Karpas-422 (cell line): ENCODE results near the gene AS3MT. TPM values are rescaled to one million over a fixed set of nuclear protein-coding genes. Genes with fewer than 3 reads are reported as not detected.

ENCODE experiments used
- DNase-seq: peaks from one replicate; pipeline ENCODE4 v3.0.0-alpha.2; 2015
- H2AFZ ChIP-seq: fragments of 200-600 bp; sonication (generic); 2 replicates; pipeline ENCODE4 v1.6.1; 2014; ENCODE audit warnings: antibody characterized with exemption, low read length, mixed read lengths
- H3K27ac ChIP-seq: fragments of 200-600 bp; sonication (generic); 2 replicates; pipeline ENCODE4 v1.5.1; 2014; ENCODE audit warnings: mild to moderate bottlenecking, low read length, moderate library complexity
- H3K27me3 ChIP-seq: fragments of 200-600 bp; sonication (generic); 2 replicates; pipeline ENCODE4 v1.6.1; 2014; ENCODE audit warnings: low read length, mixed read lengths
- H3K36me3 ChIP-seq: fragments of 200-600 bp; sonication (generic); 2 replicates; pipeline ENCODE4 v1.6.1; 2014; ENCODE audit warnings: low read length, mixed read lengths; ENCODE audit not compliant: insufficient read depth
- H3K4me1 ChIP-seq: fragments of 200-600 bp; sonication (generic); 2 replicates; pipeline ENCODE4 v1.6.1; 2014; ENCODE audit warnings: mild to moderate bottlenecking, low read length, mixed read lengths
- H3K4me2 ChIP-seq: fragments of 200-600 bp; sonication (generic); 2 replicates; pipeline ENCODE4 v1.6.1; 2014; ENCODE audit warnings: low read length, low read depth, mild to moderate bottlenecking; ENCODE audit not compliant: poor library complexity, severe bottlenecking
- H3K4me3 ChIP-seq: fragments of 200-600 bp; sonication (generic); 2 replicates; pipeline ENCODE4 v1.5.1; 2014; ENCODE audit warnings: mild to moderate bottlenecking, antibody characterized with exemption, low read length, mixed read lengths
- H3K79me2 ChIP-seq: fragments of 200-600 bp; sonication (generic); 2 replicates; pipeline ENCODE4 v1.6.1; 2014; ENCODE audit warnings: mild to moderate bottlenecking, low read length, mixed read lengths
- H3K9ac ChIP-seq: fragments of 200-600 bp; sonication (generic); 2 replicates; pipeline ENCODE4 v1.6.0; 2014; ENCODE audit warnings: low read length
- H3K9me2 ChIP-seq: fragments of 200-600 bp; sonication (generic), shearing (Covaris generic); replicated peaks from 2 replicates; pipeline ENCODE4 v1.6.0; 2014; ENCODE audit warnings: mild to moderate bottlenecking, low read length, moderate library complexity; ENCODE audit not compliant: insufficient read depth
- H3K9me3 ChIP-seq: fragments of 300-700, 200-600 bp; sonication (generic); 2 replicates; pipeline ENCODE4 v1.6.1; 2014; ENCODE audit warnings: low read length, mixed read lengths
- H4K20me1 ChIP-seq: fragments of 200-600 bp; sonication (generic); 2 replicates; pipeline ENCODE4 v1.6.1; 2014; ENCODE audit warnings: mild to moderate bottlenecking, antibody characterized with exemption, low read length, low read depth; ENCODE audit not compliant: insufficient read depth
- total RNA-seq: library from RNA; depleted of rRNA; stranded (reverse); fragments of >200 nt; shearing (Covaris generic); gene quantifications from 2 replicates; pipeline ENCODE4 v1.2.3, GENCODE V29; 2014; ENCODE audit warnings: low replicate concordance

AS3MT gene
- total RNA-seq, 1 experiment from 2014 or later, result not detected

DNA sequence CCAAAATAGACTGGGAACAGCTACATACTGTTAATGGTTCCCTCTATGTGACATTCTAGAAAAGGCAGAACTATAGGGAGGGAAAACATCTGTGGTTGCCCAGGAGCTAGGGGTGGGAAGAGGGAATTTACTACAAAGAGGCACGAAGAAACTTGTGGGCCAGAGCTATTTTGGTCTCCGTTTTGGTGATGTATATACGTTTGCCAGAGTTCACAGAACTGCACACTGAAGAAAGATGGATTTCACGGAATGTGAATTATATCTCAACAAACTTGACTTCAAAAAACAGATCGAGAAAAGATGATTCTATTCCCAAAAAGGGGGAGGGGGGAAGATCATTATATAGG, 386 bp upstream of the AS3MT start:
- H3K27me3 ChIP-seq, result no peaks in the 10 kb centered on the region
- no peaks in the 10 kb centered on the region for H3K9me3 ChIP-seq
- no peak overlapping the region for H3K4me3 ChIP-seq
- no peaks in the 10 kb centered on the region for H3K36me3 ChIP-seq
- no peaks in the 10 kb centered on the region for H3K9me2 ChIP-seq
- no peak for DNase-seq
- no peaks in the 10 kb centered on the region for H4K20me1 ChIP-seq
- H3K27ac ChIP-seq, result no peak overlapping the region
- no peaks in the 10 kb centered on the region for H3K79me2 ChIP-seq
- no peak overlapping the region for H3K9ac ChIP-seq
- H2AFZ ChIP-seq, result no peak overlapping the region
- H3K4me2 ChIP-seq, result no peak overlapping the region
- H3K4me1 ChIP-seq, result no peaks in the 10 kb centered on the region

DNA sequence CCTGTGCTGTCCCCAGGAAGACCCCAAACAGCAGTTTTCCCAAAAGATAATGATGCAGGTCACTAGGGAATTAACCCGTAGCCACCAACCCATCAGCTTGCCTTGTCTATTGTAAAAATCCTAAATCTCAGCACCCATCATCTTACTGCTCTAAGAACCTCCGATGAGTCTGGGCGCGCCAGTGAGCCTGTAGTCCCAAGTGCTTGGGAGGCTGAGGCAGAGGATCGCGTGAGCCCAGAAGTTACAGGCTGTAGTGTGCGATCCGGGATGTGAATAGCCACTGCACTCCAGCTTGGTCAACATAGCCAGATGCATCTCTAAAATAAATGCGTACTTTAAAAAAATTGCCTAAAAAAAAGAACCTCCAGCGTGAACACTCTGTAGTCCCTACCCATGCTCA, 951 bp downstream of the AS3MT start:
- no peak for DNase-seq
- Histone ChIP-seq H3K4me1 (no peaks in the 10 kb centered on the region), H3K9me3 (no peaks in the 10 kb centered on the region), H3K9ac (no peak overlapping the region), H3K4me3 (no peak overlapping the region), H3K27me3 (no peaks in the 10 kb centered on the region), H2AFZ (no peak overlapping the region), H4K20me1 (no peaks in the 10 kb centered on the region), H3K27ac (no peak overlapping the region), H3K79me2 (no peaks in the 10 kb centered on the region), H3K36me3 (no peaks in the 10 kb centered on the region), H3K9me2 (no peaks in the 10 kb centered on the region), H3K4me2 (no peak overlapping the region)

DNA sequence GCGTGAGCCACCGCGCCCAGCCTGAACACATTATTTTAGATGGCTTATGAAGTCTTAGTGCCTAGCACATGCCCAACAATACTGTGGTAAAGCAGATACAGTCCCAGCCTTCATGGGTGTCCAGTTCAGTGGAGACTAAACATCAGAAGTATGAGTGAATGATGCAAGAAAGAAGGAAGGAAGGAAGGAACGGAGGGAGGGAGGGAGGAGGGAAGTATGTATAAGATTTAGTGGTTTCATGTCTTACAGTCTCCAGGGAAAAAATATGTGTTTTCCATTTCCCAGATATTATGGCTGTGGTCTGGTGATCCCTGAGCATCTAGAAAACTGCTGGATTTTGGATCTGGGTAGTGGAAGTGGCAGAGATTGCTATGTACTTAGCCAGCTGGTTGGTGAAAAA, 2.9 kb downstream of the AS3MT start:
- Histone ChIP-seq H3K36me3 (no peaks in the 10 kb centered on the region), H3K9me2 (no peaks in the 10 kb centered on the region), H3K4me3 (no peak overlapping the region), H3K4me2 (no peak overlapping the region), H3K27ac (no peak overlapping the region), H3K9ac (no peak overlapping the region), H3K4me1 (no peaks in the 10 kb centered on the region), H4K20me1 (no peaks in the 10 kb centered on the region), H3K79me2 (no peaks in the 10 kb centered on the region), H3K9me3 (no peaks in the 10 kb centered on the region), H2AFZ (no peak overlapping the region), H3K27me3 (no peaks in the 10 kb centered on the region)
- no peak for DNase-seq

- no peaks in the 10 kb centered on the region for H3K79me2 ChIP-seq
- H3K4me1 ChIP-seq, result no peaks in the 10 kb centered on the region
- no peaks in the 10 kb centered on the region for H4K20me1 ChIP-seq
- no peak overlapping the region for H3K4me2 ChIP-seq
- H3K27ac ChIP-seq, result no peak overlapping the region
- H3K9ac ChIP-seq, result no peak overlapping the region
- no peaks in the 10 kb centered on the region for H3K36me3 ChIP-seq
- no peaks in the 10 kb centered on the region for H3K9me2 ChIP-seq
- no peaks in the 10 kb centered on the region for H3K27me3 ChIP-seq
- no peak for DNase-seq
- no peak overlapping the region for H3K4me3 ChIP-seq
- H2AFZ ChIP-seq, result no peak overlapping the region
- no peaks in the 10 kb centered on the region for H3K9me3 ChIP-seq
Measured at GRCh38 chr10:102876747-102877153, 7.5 kb downstream of the AS3MT start.

DNA sequence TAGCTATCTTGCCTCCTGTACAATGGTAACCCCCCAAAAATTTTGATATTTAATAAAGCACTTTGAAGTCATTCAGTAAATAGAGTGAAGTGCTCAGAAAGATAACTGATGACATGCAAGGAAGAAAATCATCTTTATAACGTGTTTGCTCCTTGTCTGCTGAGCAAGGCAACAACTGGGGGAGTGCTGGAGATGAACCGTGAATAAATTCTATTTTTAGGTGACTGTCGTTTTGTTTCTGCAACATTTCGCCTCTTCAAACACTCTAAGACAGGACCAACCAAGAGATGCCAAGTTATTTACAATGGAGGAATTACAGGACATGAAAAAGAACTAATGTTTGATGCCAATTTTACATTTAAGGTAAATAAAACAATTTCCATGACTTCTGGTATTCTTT, 9.4 kb downstream of the AS3MT start:
- DNase-seq, result no peak
- H4K20me1 ChIP-seq, result no peaks in the 10 kb centered on the region
- H3K27ac ChIP-seq, result no peak overlapping the region
- H3K4me2 ChIP-seq, result no peak overlapping the region
- no peaks in the 10 kb centered on the region for H3K79me2 ChIP-seq
- no peaks in the 10 kb centered on the region for H3K9me3 ChIP-seq
- no peak overlapping the region for H2AFZ ChIP-seq
- no peaks in the 10 kb centered on the region for H3K4me1 ChIP-seq
- no peaks in the 10 kb centered on the region for H3K9me2 ChIP-seq
- H3K36me3 ChIP-seq, result no peaks in the 10 kb centered on the region
- H3K4me3 ChIP-seq, result no peak overlapping the region
- no peaks in the 10 kb centered on the region for H3K27me3 ChIP-seq
- no peak overlapping the region for H3K9ac ChIP-seq

GRCh38 chr10:102880256-102880655, 11.0 kb downstream of the AS3MT start:
- no peak overlapping the region for H2AFZ ChIP-seq
- DNase-seq, result no peak

GRCh38 chr10:102888048-102888447, 18.8 kb downstream of the AS3MT start:
- Histone ChIP-seq H3K9me2 (no peaks in the 10 kb centered on the region), H3K4me3 (no peak overlapping the region), H3K27me3 (no peaks in the 10 kb centered on the region), H3K4me2 (no peak overlapping the region), H3K27ac (no peak overlapping the region), H3K9ac (no peak overlapping the region), H3K9me3 (no peaks in the 10 kb centered on the region), H3K4me1 (no peaks in the 10 kb centered on the region), H4K20me1 (no peaks in the 10 kb centered on the region), H3K36me3 (no peaks in the 10 kb centered on the region), H2AFZ (no peak overlapping the region), H3K79me2 (no peaks in the 10 kb centered on the region)
- DNase-seq, result no peak

More at GRCh38 chr10:102880256-102880655, 11.0 kb downstream of the AS3MT start:
- Histone ChIP-seq H3K36me3 (no peaks in the 10 kb centered on the region), H3K4me3 (no peak overlapping the region), H3K9ac (no peak overlapping the region), H3K9me3 (no peaks in the 10 kb centered on the region), H3K27ac (no peak overlapping the region), H3K4me2 (no peak overlapping the region), H3K9me2 (no peaks in the 10 kb centered on the region), H3K4me1 (no peaks in the 10 kb centered on the region), H3K79me2 (no peaks in the 10 kb centered on the region), H3K27me3 (no peaks in the 10 kb centered on the region), H4K20me1 (no peaks in the 10 kb centered on the region)

DNA sequence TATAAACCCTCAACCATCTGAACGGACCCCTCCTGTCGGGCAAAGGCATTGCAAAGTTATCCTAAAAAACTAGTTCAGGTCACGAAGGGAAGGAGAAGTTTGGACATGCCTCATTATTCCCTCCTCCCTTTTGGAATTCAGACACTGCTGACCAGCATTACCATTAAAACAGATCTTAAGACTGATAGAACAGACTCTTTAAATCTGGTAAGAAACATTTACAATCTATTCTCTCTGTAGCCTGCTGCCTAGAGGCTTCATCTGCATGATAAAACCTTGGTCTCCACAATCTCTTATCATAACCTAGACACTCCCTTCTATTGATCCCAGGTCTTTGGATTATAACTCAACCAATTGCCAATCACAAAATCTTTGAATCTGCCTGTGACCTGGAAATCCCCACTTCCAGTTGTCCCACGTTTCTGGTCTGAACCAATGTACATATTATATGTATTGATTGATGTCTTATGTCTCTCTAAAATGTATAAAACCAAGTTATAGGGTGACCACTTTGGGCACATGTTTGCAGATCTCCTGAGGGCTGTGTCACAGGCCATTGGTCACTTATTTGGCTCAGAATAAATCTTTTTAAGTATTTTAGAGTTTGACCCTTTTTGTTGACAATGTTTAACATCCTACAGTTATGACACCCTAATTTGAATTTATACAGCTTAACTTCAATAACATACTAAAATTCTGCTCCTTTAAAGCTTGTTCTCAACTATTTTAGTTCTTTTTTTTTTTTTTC, 25.4 kb downstream of the AS3MT start:
- Histone ChIP-seq H3K79me2 (no peaks in the 10 kb centered on the region), H2AFZ (no peak overlapping the region), H3K4me2 (no peak overlapping the region), H3K27ac (no peak overlapping the region), H3K36me3 (no peaks in the 10 kb centered on the region), H3K9ac (no peak overlapping the region), H4K20me1 (no peaks in the 10 kb centered on the region), H3K4me1 (no peaks in the 10 kb centered on the region), H3K9me3 (no peaks in the 10 kb centered on the region), H3K27me3 (no peaks in the 10 kb centered on the region), H3K4me3 (no peak overlapping the region), H3K9me2 (no peaks in the 10 kb centered on the region)
- DNase-seq, result no peak
